GM18520 (cell line): Measurements from ENCODE around the gene DMBX1.

Experiments
- ATAC-seq: cut with Tn5 transposase; IDR thresholded peaks from one replicate; pipeline ENCODE4 v1.9.1; 2021; ENCODE audit not compliant: unreplicated experiment

The DMBX1 gene

GRCh38 chr1:46458846-46459245 is 30.8 kb upstream of the DMBX1 start:
- no peak for ATAC-seq

GRCh38 chr1:46459315-46459714 is 30.3 kb upstream of the DMBX1 start:
- no peak for ATAC-seq

- ATAC-seq = no peak
Observed at GRCh38 chr1:46461017-46461808, 28.4 kb upstream of the DMBX1 start.

- ATAC-seq = no peak
Observed at GRCh38 chr1:46461809-46462448, 27.7 kb upstream of the DMBX1 start.

- no peak for ATAC-seq
Observed at GRCh38 chr1:46464013-46464548, 25.6 kb upstream of the DMBX1 start.

GRCh38 chr1:46464915-46465314 is 24.7 kb upstream of the DMBX1 start:
- ATAC-seq = no peak

GRCh38 chr1:46465981-46466476 is 23.6 kb upstream of the DMBX1 start:
- no peak for ATAC-seq

- no peak for ATAC-seq
Observed at GRCh38 chr1:46466477-46467182, 23.0 kb upstream of the DMBX1 start.

- ATAC-seq = no peak
Observed at GRCh38 chr1:46467183-46467504, 22.5 kb upstream of the DMBX1 start.

GRCh38 chr1:46469881-46470280 is 19.8 kb upstream of the DMBX1 start:
- no peak for ATAC-seq

GRCh38 chr1:46471848-46472492 is 17.7 kb upstream of the DMBX1 start:
- no peak for ATAC-seq

GRCh38 chr1:46472498-46473181 is 17.0 kb upstream of the DMBX1 start:
- no peak for ATAC-seq

GRCh38 chr1:46473991-46474390 is 15.6 kb upstream of the DMBX1 start:
- no peak for ATAC-seq

GRCh38 chr1:46474570-46474969 is 15.1 kb upstream of the DMBX1 start:
- no peak for ATAC-seq

GRCh38 chr1:46476673-46477072 is 13.0 kb upstream of the DMBX1 start:
- no peak for ATAC-seq

GRCh38 chr1:46477153-46477929 is 12.3 kb upstream of the DMBX1 start:
- no peak for ATAC-seq

- no peak for ATAC-seq
Observed at GRCh38 chr1:46478721-46479485, 10.7 kb upstream of the DMBX1 start.

- no peak for ATAC-seq
Observed at GRCh38 chr1:46479744-46480350, 9.8 kb upstream of the DMBX1 start.
